SJCRH30 (cell line): ENCODE data around the gene ZNF735. TPM values are rescaled to one million over a fixed set of nuclear protein-coding genes. Genes with fewer than 3 reads are reported as not detected.
"Not testable (repeated sequence)": the region's sequence is repeated elsewhere in the genome, so short reads cannot be mapped to it uniquely, and the experiment has no call there.

Experiments used
- DNase-seq, 2 experiments: peaks; one replicate each; pipeline ENCODE4 v3.0.0-alpha.2; 2015 to 2020
- H3K27ac ChIP-seq: fragments of 250-450 bp; sonication (Bioruptor Pico); 2 replicates; pipeline ENCODE4 v1.5.1; 2020; ENCODE audit warnings: mild to moderate bottlenecking, moderate library complexity
- H3K27me3 ChIP-seq: fragments of 250-450 bp; sonication (Bioruptor Pico); 2 replicates; pipeline ENCODE4 v1.5.1; 2020; ENCODE audit warnings: mild to moderate bottlenecking, moderate library complexity
- H3K36me3 ChIP-seq: fragments of 250-450 bp; sonication (Bioruptor Pico); 2 replicates; pipeline ENCODE4 v1.5.1; 2020; ENCODE audit warnings: mild to moderate bottlenecking, moderate library complexity
- H3K4me1 ChIP-seq: fragments of 250-450 bp; sonication (Bioruptor Pico); 2 replicates; pipeline ENCODE4 v1.5.1; 2020; ENCODE audit warnings: mild to moderate bottlenecking, moderate library complexity
- H3K4me3 ChIP-seq: fragments of 250-450 bp; sonication (Bioruptor Pico); 2 replicates; pipeline ENCODE4 v1.5.1; 2020; ENCODE audit warnings: mild to moderate bottlenecking, moderate library complexity
- H3K9me3 ChIP-seq: fragments of 250-450 bp; sonication (Bioruptor Pico); replicated peaks from 2 replicates; pipeline ENCODE4 v1.5.1; 2020; ENCODE audit warnings: mild to moderate bottlenecking, moderate library complexity
- total RNA-seq: library from RNA; depleted of rRNA; stranded (reverse); fragments of >200 nt; shearing (Covaris generic); gene quantifications from 2 replicates; pipeline ENCODE4 v1.2.3, GENCODE V29; 2014; rRNA removed

Gene ZNF735
- total RNA-seq, 1 experiment from 2014 or later, result not detected

- not testable (repeated sequence) for H3K27me3 ChIP-seq, H3K36me3 ChIP-seq, H3K4me1 ChIP-seq, DNase-seq, H3K4me3 ChIP-seq, H3K27ac ChIP-seq, H3K9me3 ChIP-seq
Measured at GRCh38 chr7:64228174-64228573, 21.2 kb downstream of the ZNF735 start, which contains the start of gene ZNF679. Gene ZNF679, plus strand, starts transcription at chr7:64228474. Its CDS starts 20,644 bp downstream, at chr7:64249118.

- Histone ChIP-seq H3K4me3 (no peak overlapping the region), H3K27ac (no peak overlapping the region), H3K27me3 (no peaks in the 10 kb centered on the region), H3K36me3 (no peaks in the 10 kb centered on the region), H3K9me3 (peaks cover 14% of the 10 kb centered on the region; the same call in 1 of the 2 replicates), H3K4me1 (no peaks in the 10 kb centered on the region)
- no peak for DNase-seq
Measured at GRCh38 chr7:64266341-64266919, 59.4 kb downstream of the ZNF735 start.

Other genes with a start within 250 kb of the ZNF735 start
- not detected in 2 replicates for gene ZNF722, start 208.4 kb upstream of the ZNF735 start, total RNA-seq
- 2.3 and 3.0 TPM in 2 replicates for gene ZNF727, start 161.8 kb upstream of the ZNF735 start, total RNA-seq
- 0.10 and 0.18 TPM in 2 replicates for gene ZNF679, start 21.3 kb downstream of the ZNF735 start, total RNA-seq
- 19.2 and 25.0 TPM in 2 replicates for gene ZNF736, start 106.8 kb downstream of the ZNF735 start, total RNA-seq